MCF 10A (cell line): ENCODE measurements around the gene GPC3. TPM values are rescaled to one million over a fixed set of nuclear protein-coding genes. Genes with fewer than 3 reads are reported as not detected.
A peak's percentile ranks its signal among the peaks of the same experiment; 100 is the strongest.
"Not testable (repeated sequence)": the region's sequence is repeated elsewhere in the genome, so short reads cannot be mapped to it uniquely, and the experiment has no call there.

Source experiments
- BruUV-seq: library from RNA; stranded (reverse); fragments of 400-500 nt; replicated peaks from 2 replicates; lab custom pipeline; 2021; lab: Mats Ljungman, UMichigan
- CTCF ChIA-PET: fragments of 300-600 bp; sonication (Branson Sonifier 250); formaldehyde crosslinking; extraction: SDS; loops from one replicate; lab custom pipeline; 2021; ENCODE audit warnings: antibody characterized with exemption, inconsistent platforms; lab: Yijun Ruan, JAX
- POLR2A ChIA-PET: fragments of 300-600, 350-650 bp; sonication (Branson Sonifier 250); formaldehyde crosslinking; extraction: SDS; loops from one replicate; lab custom pipeline; 2020; ENCODE audit warnings: antibody characterized with exemption, inconsistent platforms; lab: Yijun Ruan, JAX
- DNase-seq: peaks from one replicate; pipeline ENCODE4 v3.0.0-alpha.2; 2018; ENCODE audit not compliant: unreplicated experiment
- H3K27ac Mint-ChIP-seq: one replicate; pipeline ENCODE4 v1.8.0; 2022; ENCODE audit warnings: mild to moderate bottlenecking, low read depth, mixed read lengths; ENCODE audit not compliant: unreplicated experiment
- H3K27me3 Mint-ChIP-seq: one replicate; pipeline ENCODE4 v1.8.0; 2022; ENCODE audit warnings: mixed read lengths; ENCODE audit not compliant: insufficient read depth, unreplicated experiment
- H3K36me3 Mint-ChIP-seq: one replicate; pipeline ENCODE4 v1.8.0; 2022; ENCODE audit warnings: mild to moderate bottlenecking, moderate library complexity, mixed read lengths; ENCODE audit not compliant: insufficient read depth, unreplicated experiment
- H3K4me1 Mint-ChIP-seq: one replicate; pipeline ENCODE4 v1.8.0; 2022; ENCODE audit warnings: mixed read lengths; ENCODE audit not compliant: insufficient read depth, unreplicated experiment
- H3K4me3 Mint-ChIP-seq: one replicate; pipeline ENCODE4 v1.8.0; 2022; ENCODE audit warnings: mild to moderate bottlenecking, moderate library complexity, mixed read lengths; ENCODE audit not compliant: unreplicated experiment
- H3K9me3 Mint-ChIP-seq: one replicate; pipeline ENCODE4 v1.8.0; 2022; ENCODE audit warnings: mixed read lengths; ENCODE audit not compliant: unreplicated experiment
- CTCF ChIP-seq: fragments of 200-600 bp; IDR thresholded peaks from one replicate; pipeline ENCODE4 v1.8.0; 2022; ENCODE audit warnings: antibody characterized with exemption, mild to moderate bottlenecking; ENCODE audit not compliant: unreplicated experiment
- intact Hi-C: fragments of 100-400 bp; cut with micrococcal nuclease; formaldehyde crosslinking; loops from 2 replicates; pipeline ENCODE4 v1.14.1; 2022
- total RNA-seq: library from RNA; stranded (reverse); gene quantifications from 2 replicates; pipeline ENCODE4 v1.2.3, GENCODE V29; 2022

GPC3 gene
- total RNA-seq, 1 experiment from 2014 or later, result 0.37 TPM

DNA sequence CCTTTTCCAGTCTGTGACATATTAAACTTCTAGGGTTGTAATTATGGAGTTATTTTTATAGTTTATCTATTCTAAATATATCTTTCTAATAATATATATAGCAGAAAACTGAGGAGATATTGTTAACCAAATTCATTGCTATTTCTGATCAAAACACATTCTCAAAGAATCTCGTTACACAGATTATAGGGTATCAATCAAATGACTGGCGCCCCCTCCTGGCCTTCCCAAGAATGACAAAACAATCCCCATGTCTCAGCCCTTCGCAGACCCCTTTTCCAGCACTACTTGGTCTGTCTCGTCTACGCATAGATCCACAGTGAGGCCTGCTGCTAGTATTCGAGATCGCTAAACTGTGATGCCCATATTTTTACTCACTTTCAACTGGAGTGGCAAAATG, 209.3 kb downstream of the GPC3 start:
- intact Hi-C loops, result loop anchor here (1.0 kb wide), 1 partner anchor 441 kb away; no protein-coding TSS in a partner anchor
- Mint-ChIP-seq H3K27ac (no peak overlapping the region), H3K27me3 (peaks cover 73% of the 10 kb centered on the region), H3K9me3 (no peaks in the 10 kb centered on the region), H3K4me3 (no peak overlapping the region), H3K4me1 (no peaks in the 10 kb centered on the region), H3K36me3 (no peaks in the 10 kb centered on the region)
- ChIA-PET POLR2A (no interaction called here), CTCF (interaction anchor here (0.7 kb wide), 1 partner anchor 358 kb away, joined by 3 read pairs; no protein-coding TSS in a partner anchor)
- BruUV-seq, result no TSS peak
- peak; percentile 57 for TF ChIP-seq CTCF
- peak; percentile 34 for DNase-seq

DNA sequence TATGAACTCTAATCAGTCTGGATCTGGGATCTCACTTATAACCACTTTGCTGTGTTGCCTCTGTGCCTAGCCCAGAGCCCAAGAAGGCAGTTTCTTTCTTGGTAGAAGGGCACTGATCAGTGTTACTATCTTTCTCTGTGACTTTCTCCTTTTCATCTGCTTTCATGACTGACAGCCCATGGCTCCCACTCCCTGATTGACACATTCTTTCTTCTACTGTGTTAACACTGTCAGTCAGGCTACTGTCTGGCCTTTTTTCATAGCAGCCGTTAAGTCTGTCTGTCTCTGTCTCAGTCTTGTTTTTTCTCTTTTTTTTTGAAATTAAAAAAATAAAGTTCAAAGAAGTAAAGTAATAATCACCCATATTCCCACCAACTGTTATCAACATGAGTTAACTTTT, 210.6 kb downstream of the GPC3 start:
- ChIA-PET POLR2A (no interaction called here), CTCF (interaction anchor here (1.4 to 1.6 kb wide), 3 partner anchors 11 to 76 kb away, joined by 4 to 6 read pairs (median 5); no protein-coding TSS in a partner anchor)
- Mint-ChIP-seq H3K9me3 (no peaks in the 10 kb centered on the region), H3K4me1 (no peaks in the 10 kb centered on the region), H3K36me3 (no peaks in the 10 kb centered on the region), H3K27ac (no peak overlapping the region), H3K4me3 (no peak overlapping the region), H3K27me3 (peaks cover 62% of the 10 kb centered on the region)
- no TSS peak for BruUV-seq
- intact Hi-C loops, result no loop called here
- no peak for DNase-seq
- TF ChIP-seq CTCF, result no peak

GRCh38 chrX:133771086-133771646, 214.2 kb downstream of the GPC3 start:
- Mint-ChIP-seq H3K27me3 (peaks cover 50% of the 10 kb centered on the region), H3K27ac (no peak overlapping the region), H3K4me1 (no peaks in the 10 kb centered on the region), H3K4me3 (no peak overlapping the region), H3K9me3 (no peaks in the 10 kb centered on the region), H3K36me3 (no peaks in the 10 kb centered on the region)
- DNase-seq, result no peak
- no TSS peak for BruUV-seq
- ChIA-PET POLR2A (no interaction called here), CTCF (no interaction called here)
- TF ChIP-seq CTCF, result no peak
- intact Hi-C loops, result no loop called here

DNA sequence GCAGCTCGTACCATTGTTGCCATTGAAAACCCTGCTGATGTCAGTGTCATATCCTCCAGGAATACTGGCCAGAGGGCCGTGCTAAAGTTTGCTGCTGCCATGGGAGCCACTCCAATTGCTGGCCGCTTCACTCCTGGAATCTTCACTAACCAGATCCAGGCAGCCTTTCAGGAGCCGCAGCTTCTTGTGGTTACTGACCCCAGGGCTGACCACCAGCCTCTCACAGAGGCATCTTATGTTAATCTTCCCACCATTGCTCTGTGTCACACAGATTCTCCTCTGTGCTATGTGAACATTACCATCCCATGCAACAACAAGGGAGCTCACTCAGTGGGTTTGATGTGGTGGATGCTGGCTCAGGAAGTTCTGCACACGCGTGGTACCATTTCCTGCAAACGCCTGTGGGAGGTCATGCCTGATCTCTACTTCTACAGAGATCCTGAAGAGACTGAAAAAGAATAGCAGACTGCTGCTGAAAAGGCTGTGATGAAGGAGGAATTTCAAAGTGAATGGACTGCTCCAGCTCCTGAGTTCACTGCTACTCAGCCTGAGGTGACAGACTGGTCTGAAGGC, 222.3 kb downstream of the GPC3 start:
- H3K36me3 Mint-ChIP-seq, DNase-seq, H3K9me3 Mint-ChIP-seq, H3K4me3 Mint-ChIP-seq, H3K4me1 Mint-ChIP-seq, intact Hi-C loops, CTCF ChIA-PET, H3K27ac Mint-ChIP-seq, POLR2A ChIA-PET, BruUV-seq: not testable (repeated sequence)
- peaks cover 89% of the 10 kb centered on the region for H3K27me3 Mint-ChIP-seq
